KMS-11 (cell line): ENCODE measurements around the gene TJP1.

Experiments used
- H2AFZ ChIP-seq: fragments of 200-600 bp; sonication (generic); 2 replicates; pipeline ENCODE4 v1.6.1; 2016; ENCODE audit warnings: antibody characterized with exemption, mixed run types, low read depth
- H3K27ac ChIP-seq: fragments of 200-600 bp; sonication (generic); 2 replicates; pipeline ENCODE4 v1.6.1; 2016; ENCODE audit warnings: mild to moderate bottlenecking, mixed run types
- H3K27me3 ChIP-seq: fragments of 200-600 bp; sonication (generic); 2 replicates; pipeline ENCODE4 v1.6.1; 2017; ENCODE audit warnings: mild to moderate bottlenecking, low read depth, mixed run types, moderate library complexity; ENCODE audit not compliant: insufficient read depth
- H3K36me3 ChIP-seq: fragments of 200-600 bp; sonication (generic); 2 replicates; pipeline ENCODE4 v1.6.1; 2017; ENCODE audit warnings: mild to moderate bottlenecking, mixed run types; ENCODE audit not compliant: insufficient read depth
- H3K4me1 ChIP-seq: fragments of 200-600 bp; sonication (generic); 2 replicates; pipeline ENCODE4 v1.6.1; 2016; ENCODE audit warnings: mild to moderate bottlenecking, low read depth, mixed run types; ENCODE audit not compliant: poor library complexity, severe bottlenecking
- H3K4me2 ChIP-seq: fragments of 200-600 bp; sonication (generic); 2 replicates; pipeline ENCODE4 v1.7.0; 2016; ENCODE audit warnings: mild to moderate bottlenecking, mixed run types
- H3K4me3 ChIP-seq: fragments of 200-600 bp; sonication (generic); IDR thresholded peaks from 2 replicates; pipeline ENCODE4 v1.6.1; 2017; ENCODE audit warnings: low read depth, low read length, mixed read lengths; ENCODE audit not compliant: insufficient read depth
- H3K79me2 ChIP-seq: fragments of 200-600 bp; sonication (generic); 2 replicates; pipeline ENCODE4 v1.6.1; 2016; ENCODE audit warnings: low read depth, mixed run types; ENCODE audit not compliant: insufficient read depth
- H3K9ac ChIP-seq: fragments of 200-600 bp; sonication (generic); 2 replicates; pipeline ENCODE4 v1.6.1; 2016; ENCODE audit warnings: mild to moderate bottlenecking, mixed run types
- H4K20me1 ChIP-seq: fragments of 200-600 bp; sonication (generic); 2 replicates; pipeline ENCODE4 v1.6.1; 2016; ENCODE audit warnings: mild to moderate bottlenecking, mixed run types; ENCODE audit not compliant: insufficient read depth
- TF ChIP-seq, protein P1 (sequence below): fragments of 200-600 bp; sonication (generic); conservative IDR thresholded peaks from 2 replicates; pipeline ENCODE4 v1.6.1; 2017; ENCODE audit warnings: low read depth, mild to moderate bottlenecking, antibody characterized with exemption, low read length, moderate library complexity, mixed read lengths

TJP1 gene

DNA sequence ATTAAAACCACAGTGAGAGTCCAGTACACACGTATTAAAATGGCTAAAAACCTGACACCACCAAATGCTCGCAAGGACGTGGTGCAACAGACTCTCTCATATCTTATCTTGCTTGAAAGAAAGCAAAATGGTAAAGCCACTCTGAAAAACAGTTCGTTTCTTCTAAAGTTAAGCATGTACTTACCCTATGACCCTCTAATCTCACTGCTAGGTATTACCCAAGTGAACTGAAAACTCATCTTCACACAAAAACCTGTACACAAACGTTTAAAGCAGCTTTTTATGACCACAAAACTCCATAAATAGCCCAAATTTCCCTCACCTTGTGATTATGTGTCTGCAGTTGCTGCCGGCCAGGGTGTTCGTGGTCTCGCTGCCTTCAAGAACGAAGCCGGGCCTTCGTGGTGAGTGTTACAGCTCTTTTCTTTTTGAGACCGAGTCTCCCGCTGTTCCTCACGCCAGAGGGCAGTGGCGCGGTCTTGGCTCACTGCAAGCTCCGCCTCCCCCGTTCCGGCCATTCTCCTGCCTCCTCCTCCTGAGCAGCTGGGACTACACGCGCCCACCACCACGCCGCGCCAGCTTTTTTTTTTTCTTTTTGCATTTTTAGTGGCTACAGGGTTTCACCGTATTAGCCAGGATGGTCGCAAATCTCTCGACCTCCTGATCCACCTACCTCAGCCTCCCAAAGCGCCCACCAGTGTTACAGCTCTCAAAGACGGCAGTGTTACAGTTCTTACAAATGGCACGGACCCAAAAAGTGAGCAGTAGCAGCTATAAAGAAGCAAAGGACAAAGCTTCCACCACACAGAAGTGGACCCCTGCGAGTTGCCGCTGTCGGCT, 165.4 kb downstream of the TJP1 start:
- no peaks in the 10 kb centered on the region for H4K20me1 ChIP-seq
- H3K4me2 ChIP-seq = peak overlapping the region; percentile 55
- H3K27me3 ChIP-seq = no peaks in the 10 kb centered on the region
- no peaks in the 10 kb centered on the region for H3K36me3 ChIP-seq
- H3K4me3 ChIP-seq = no peak overlapping the region
- peak overlapping the region; percentile 60 for H2AFZ ChIP-seq
- peaks cover 29% of the 10 kb centered on the region for H3K4me1 ChIP-seq
- TF ChIP-seq, protein P1, sequence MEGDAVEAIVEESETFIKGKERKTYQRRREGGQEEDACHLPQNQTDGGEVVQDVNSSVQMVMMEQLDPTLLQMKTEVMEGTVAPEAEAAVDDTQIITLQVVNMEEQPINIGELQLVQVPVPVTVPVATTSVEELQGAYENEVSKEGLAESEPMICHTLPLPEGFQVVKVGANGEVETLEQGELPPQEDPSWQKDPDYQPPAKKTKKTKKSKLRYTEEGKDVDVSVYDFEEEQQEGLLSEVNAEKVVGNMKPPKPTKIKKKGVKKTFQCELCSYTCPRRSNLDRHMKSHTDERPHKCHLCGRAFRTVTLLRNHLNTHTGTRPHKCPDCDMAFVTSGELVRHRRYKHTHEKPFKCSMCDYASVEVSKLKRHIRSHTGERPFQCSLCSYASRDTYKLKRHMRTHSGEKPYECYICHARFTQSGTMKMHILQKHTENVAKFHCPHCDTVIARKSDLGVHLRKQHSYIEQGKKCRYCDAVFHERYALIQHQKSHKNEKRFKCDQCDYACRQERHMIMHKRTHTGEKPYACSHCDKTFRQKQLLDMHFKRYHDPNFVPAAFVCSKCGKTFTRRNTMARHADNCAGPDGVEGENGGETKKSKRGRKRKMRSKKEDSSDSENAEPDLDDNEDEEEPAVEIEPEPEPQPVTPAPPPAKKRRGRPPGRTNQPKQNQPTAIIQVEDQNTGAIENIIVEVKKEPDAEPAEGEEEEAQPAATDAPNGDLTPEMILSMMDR = no peak
- no peaks in the 10 kb centered on the region for H3K79me2 ChIP-seq
- H3K9ac ChIP-seq = peak overlapping the region; percentile 38
- H3K27ac ChIP-seq = peak overlapping the region; percentile 80

DNA sequence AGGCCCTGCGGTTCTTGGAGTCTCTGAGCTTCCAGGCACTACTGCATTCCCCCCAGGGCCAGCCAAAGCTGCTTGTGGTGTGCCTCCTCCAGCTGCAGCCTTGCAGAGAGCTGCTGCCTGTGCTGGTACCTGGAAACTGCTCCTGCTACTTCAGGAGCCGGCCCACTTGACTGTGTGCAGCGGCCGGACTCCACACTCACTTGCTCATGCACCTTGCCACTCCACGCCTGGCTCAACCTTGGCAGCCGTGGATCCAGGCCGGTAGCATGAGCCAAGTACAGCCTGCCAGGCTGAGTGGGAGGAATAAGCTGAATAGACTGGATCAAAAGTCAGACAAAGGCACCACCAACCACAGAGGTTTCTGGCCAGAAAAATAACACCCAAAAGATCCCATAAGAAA, 169.7 kb downstream of the TJP1 start:
- no peaks in the 10 kb centered on the region for H3K36me3 ChIP-seq
- H3K9ac ChIP-seq = no peak overlapping the region
- no peak overlapping the region for H2AFZ ChIP-seq
- H3K27ac ChIP-seq = no peak overlapping the region
- no peak overlapping the region for H3K4me2 ChIP-seq
- H4K20me1 ChIP-seq = no peaks in the 10 kb centered on the region
- TF ChIP-seq, protein P1 = no peak
- peaks cover 29% of the 10 kb centered on the region for H3K4me1 ChIP-seq
- H3K79me2 ChIP-seq = no peaks in the 10 kb centered on the region
- H3K27me3 ChIP-seq = no peaks in the 10 kb centered on the region
- no peak overlapping the region for H3K4me3 ChIP-seq

DNA sequence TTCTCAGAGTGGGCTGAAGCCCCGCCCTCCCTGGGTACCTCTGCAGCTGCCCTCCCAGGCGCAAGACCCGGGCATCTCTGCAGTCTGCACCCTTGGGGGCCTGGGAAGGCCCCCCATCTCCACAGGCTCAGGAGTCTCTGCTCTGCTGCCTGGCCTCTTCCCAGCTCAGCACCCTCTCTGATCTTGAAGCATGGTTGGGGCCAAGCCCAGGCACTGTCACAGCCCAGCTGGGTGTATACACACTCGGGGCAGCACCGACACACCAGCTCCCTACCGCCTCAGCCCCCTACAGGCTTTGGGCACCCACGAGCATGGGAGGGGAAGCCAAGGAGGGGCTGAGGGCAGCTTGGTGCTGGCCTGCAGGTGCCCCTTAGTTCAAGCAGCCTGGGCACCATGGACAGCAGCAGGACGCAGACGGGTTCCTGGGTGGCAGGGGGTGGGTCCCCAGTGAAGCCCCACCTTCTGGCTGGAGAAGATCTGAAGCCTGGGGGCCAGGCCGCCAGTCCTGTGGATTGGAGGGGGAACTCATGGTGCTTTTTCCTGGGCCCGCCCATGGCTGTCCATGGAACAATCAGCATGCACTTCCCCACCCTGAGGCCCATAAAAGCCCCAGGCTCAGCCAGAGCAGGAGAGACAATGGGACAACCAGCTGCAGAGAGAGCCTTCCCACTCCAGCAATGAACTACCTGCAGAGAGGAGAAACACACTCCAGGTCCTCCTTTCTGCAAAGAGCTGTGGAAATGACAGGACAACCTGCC, 170.6 kb downstream of the TJP1 start:
- Histone ChIP-seq H4K20me1 (no peaks in the 10 kb centered on the region), H3K4me1 (peaks cover 27% of the 10 kb centered on the region), H3K79me2 (no peaks in the 10 kb centered on the region), H3K4me2 (no peak overlapping the region), H3K27me3 (no peaks in the 10 kb centered on the region), H2AFZ (no peak overlapping the region), H3K27ac (no peak overlapping the region), H3K9ac (no peak overlapping the region), H3K36me3 (no peaks in the 10 kb centered on the region), H3K4me3 (no peak overlapping the region)
- TF ChIP-seq, protein P1 = no peak
